HepG2 (cell line): ENCODE measurements around the gene SAMD4B. TPM values are rescaled to one million over a fixed set of nuclear protein-coding genes. Genes with fewer than 3 reads are reported as not detected.
A peak's percentile ranks its signal among the peaks of the same experiment; 100 is the strongest.

ENCODE experiments used
- CSRNP1 ChIP-seq: sonication (generic); formaldehyde crosslinking; IDR thresholded peaks from 2 replicates; pipeline ENCODE4 v1.8.1; 2023; ENCODE audit warnings: mild to moderate bottlenecking, missing genetic modification reagents
- FOSL2 ChIP-seq: sonication (generic); formaldehyde crosslinking; IDR thresholded peaks from 2 replicates; pipeline ENCODE4 v1.4.0; 2020; ENCODE audit warnings: missing genetic modification reagents
- HOXA3 ChIP-seq: sonication (generic); formaldehyde crosslinking; IDR thresholded peaks from 2 replicates; pipeline ENCODE4 v1.5.0; 2020; ENCODE audit warnings: missing genetic modification reagents
- MAFF ChIP-seq: IDR thresholded peaks from 2 replicates; pipeline ENCODE4 v1.6.1; 2011; ENCODE audit warnings: low read depth, low read length, improper control_type of control experiment
- SP4 ChIP-seq: sonication (generic); formaldehyde crosslinking; IDR thresholded peaks from 2 replicates; pipeline ENCODE4 v1.8.1; 2023; ENCODE audit warnings: mild to moderate bottlenecking, missing genetic modification reagents
- TRIM24 ChIP-seq: sonication (generic); formaldehyde crosslinking; IDR thresholded peaks from 2 replicates; pipeline ENCODE4 v1.8.0; 2022; ENCODE audit warnings: mild to moderate bottlenecking, missing genetic modification reagents
- ZBTB38 ChIP-seq: sonication (generic); formaldehyde crosslinking; IDR thresholded peaks from 2 replicates; pipeline ENCODE4 v1.5.1; 2020; ENCODE audit warnings: mild to moderate bottlenecking, missing genetic modification reagents
- ZEB1 ChIP-seq: IDR thresholded peaks from 2 replicates; pipeline ENCODE4 v1.6.1; 2012; ENCODE audit warnings: mild to moderate bottlenecking, low read depth, inconsistent platforms; ENCODE audit not compliant: insufficient replicate concordance
- ZNF329 ChIP-seq: sonication (generic); formaldehyde crosslinking; IDR thresholded peaks from 2 replicates; pipeline ENCODE4 v1.9.0; 2021; ENCODE audit warnings: low read depth, mild to moderate bottlenecking, missing genetic modification reagents
- ZNF337 ChIP-seq: sonication (generic); formaldehyde crosslinking; IDR thresholded peaks from 2 replicates; pipeline ENCODE4 v1.5.1; 2020; ENCODE audit warnings: missing genetic modification reagents, low read depth, mild to moderate bottlenecking, borderline replicate concordance
- ZNF501 ChIP-seq: sonication (generic); formaldehyde crosslinking; IDR thresholded peaks from 2 replicates; pipeline ENCODE4 v1.5.1; 2020; ENCODE audit warnings: mild to moderate bottlenecking, moderate library complexity, missing genetic modification reagents
- ZNF800 ChIP-seq: sonication (generic); formaldehyde crosslinking; IDR thresholded peaks from 2 replicates; pipeline ENCODE4 v1.4.0; 2020; ENCODE audit warnings: missing genetic modification reagents
- polyA plus RNA-seq, 8 experiments: library from polyadenylated mRNA; depleted of rRNA in 3 of 8; stranded (reverse) in 7 of 8; unstranded in 1 of 8; fragments of >200 nt; fragmentation: Illumina TruSeq in 4 of 8; extraction: Trizol in 4 of 8; gene quantifications; 2 replicates each; pipeline versions ENCODE4 v1.2.1 to v1.2.3, GENCODE V29; 2011 to 2016; ENCODE audit warnings: low read depth in 4 of 8, missing spikeins in 1 of 8, mixed read lengths in 1 of 8; ENCODE audit not compliant: insufficient read depth in 1 of 8
- total RNA-seq, 5 experiments: library from RNA; depleted of rRNA; stranded (reverse); fragments of >200 nt; fragmentation: Illumina TruSeq; extraction: Trizol; gene quantifications; 2 replicates each; pipeline ENCODE4 v1.2.3, GENCODE V29; 2016; ENCODE audit warnings: low read depth in 1 of 5
- TF ChIP-seq, protein P1 (sequence below): sonication (generic); formaldehyde crosslinking; IDR thresholded peaks from 2 replicates; pipeline ENCODE4 v1.4.0; 2020; ENCODE audit warnings: low read depth, missing genetic modification reagents
- TF ChIP-seq, protein P2 (sequence below): IDR thresholded peaks from 2 replicates; pipeline ENCODE4 v1.6.1; 2018; ENCODE audit warnings: missing genetic modification reagents, mild to moderate bottlenecking, missing compliant biosample characterization
- TF ChIP-seq, protein P3 (sequence below): sonication (generic); formaldehyde crosslinking; IDR thresholded peaks from 2 replicates; pipeline ENCODE4 v1.5.0; 2020; ENCODE audit warnings: missing genetic modification reagents, mild to moderate bottlenecking, borderline replicate concordance

SAMD4B gene
- total and polyA plus RNA-seq, 2 of the 13 experiments (the other 11 are each of a cell fraction or from before 2014, with no cell fraction given) = 26.0 to 31.8 TPM

GRCh38 chr19:39413911-39414608, 71.8 kb downstream of the SAMD4B start (continued):
- TF ChIP-seq ZNF329 (no peak), ZNF337 (no peak), MAFF (no peak), ZEB1 (no peak), ZNF501 (CRISPR knock-in tag) (peak; percentile 35; the same call in 1 of the 2 replicates), ZBTB38 (peak; percentile 67), SP4 (CRISPR knock-in tag) (0 out of 2 replicates have a peak, but pooled peaks have one; percentile 41), ZNF800 (CRISPR knock-in tag) (no peak), CSRNP1 (no peak), FOSL2 (no peak), TRIM24 (CRISPR knock-in tag) (no peak), HOXA3 (CRISPR knock-in tag) (0 out of 2 replicates have a peak, but pooled peaks have one; percentile 19)
- TF ChIP-seq, protein P1, sequence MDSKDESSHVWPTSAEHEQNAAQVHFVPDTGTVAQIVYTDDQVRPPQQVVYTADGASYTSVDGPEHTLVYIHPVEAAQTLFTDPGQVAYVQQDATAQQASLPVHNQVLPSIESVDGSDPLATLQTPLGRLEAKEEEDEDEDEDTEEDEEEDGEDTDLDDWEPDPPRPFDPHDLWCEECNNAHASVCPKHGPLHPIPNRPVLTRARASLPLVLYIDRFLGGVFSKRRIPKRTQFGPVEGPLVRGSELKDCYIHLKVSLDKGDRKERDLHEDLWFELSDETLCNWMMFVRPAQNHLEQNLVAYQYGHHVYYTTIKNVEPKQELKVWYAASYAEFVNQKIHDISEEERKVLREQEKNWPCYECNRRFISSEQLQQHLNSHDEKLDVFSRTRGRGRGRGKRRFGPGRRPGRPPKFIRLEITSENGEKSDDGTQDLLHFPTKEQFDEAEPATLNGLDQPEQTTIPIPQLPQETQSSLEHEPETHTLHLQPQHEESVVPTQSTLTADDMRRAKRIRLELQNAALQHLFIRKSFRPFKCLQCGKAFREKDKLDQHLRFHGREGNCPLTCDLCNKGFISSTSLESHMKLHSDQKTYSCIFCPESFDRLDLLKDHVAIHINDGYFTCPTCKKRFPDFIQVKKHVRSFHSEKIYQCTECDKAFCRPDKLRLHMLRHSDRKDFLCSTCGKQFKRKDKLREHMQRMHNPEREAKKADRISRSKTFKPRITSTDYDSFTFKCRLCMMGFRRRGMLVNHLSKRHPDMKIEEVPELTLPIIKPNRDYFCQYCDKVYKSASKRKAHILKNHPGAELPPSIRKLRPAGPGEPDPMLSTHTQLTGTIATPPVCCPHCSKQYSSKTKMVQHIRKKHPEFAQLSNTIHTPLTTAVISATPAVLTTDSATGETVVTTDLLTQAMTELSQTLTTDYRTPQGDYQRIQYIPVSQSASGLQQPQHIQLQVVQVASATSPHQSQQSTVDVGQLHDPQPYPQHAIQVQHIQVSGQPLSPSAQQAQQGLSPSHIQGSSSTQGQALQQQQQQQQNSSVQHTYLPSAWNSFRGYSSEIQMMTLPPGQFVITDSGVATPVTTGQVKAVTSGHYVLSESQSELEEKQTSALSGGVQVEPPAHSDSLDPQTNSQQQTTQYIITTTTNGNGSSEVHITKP (CRISPR knock-in tag) = no peak
- TF ChIP-seq, protein P2, sequence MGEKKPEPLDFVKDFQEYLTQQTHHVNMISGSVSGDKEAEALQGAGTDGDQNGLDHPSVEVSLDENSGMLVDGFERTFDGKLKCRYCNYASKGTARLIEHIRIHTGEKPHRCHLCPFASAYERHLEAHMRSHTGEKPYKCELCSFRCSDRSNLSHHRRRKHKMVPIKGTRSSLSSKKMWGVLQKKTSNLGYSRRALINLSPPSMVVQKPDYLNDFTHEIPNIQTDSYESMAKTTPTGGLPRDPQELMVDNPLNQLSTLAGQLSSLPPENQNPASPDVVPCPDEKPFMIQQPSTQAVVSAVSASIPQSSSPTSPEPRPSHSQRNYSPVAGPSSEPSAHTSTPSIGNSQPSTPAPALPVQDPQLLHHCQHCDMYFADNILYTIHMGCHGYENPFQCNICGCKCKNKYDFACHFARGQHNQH = no peak
- TF ChIP-seq, protein P3, sequence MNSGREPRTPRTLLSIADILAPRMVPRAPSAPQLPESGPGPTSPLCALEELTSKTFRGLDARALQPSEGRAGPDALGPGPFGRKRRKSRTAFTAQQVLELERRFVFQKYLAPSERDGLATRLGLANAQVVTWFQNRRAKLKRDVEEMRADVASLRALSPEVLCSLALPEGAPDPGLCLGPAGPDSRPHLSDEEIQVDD (CRISPR knock-in tag) = no peak
